BE2C (cell line): ENCODE data around the gene FARP1.

Experiments used
- DNase-seq: peaks from one replicate; pipeline ENCODE4 v3.0.0-alpha.2; 2020
- H3K27me3 ChIP-seq: fragments of 250-450 bp; sonication (Bioruptor Pico); 2 replicates; pipeline ENCODE4 v1.5.1; 2020; ENCODE audit warnings: mild to moderate bottlenecking
- H3K36me3 ChIP-seq: fragments of 250-450 bp; sonication (Bioruptor Pico); 2 replicates; pipeline ENCODE4 v1.5.1; 2020; ENCODE audit warnings: mild to moderate bottlenecking
- H3K4me1 ChIP-seq: fragments of 250-450 bp; sonication (Bioruptor Pico); 2 replicates; pipeline ENCODE4 v1.5.1; 2020
- H3K4me3 ChIP-seq: 2 replicates; pipeline ENCODE4 v1.5.1; 2011; ENCODE audit warnings: low read depth, low read length
- H3K9me3 ChIP-seq: fragments of 250-450 bp; sonication (Bioruptor Pico); 2 replicates; pipeline ENCODE4 v1.5.1; 2020
- TF ChIP-seq, protein P1 (sequence below): IDR thresholded peaks from 2 replicates; pipeline ENCODE4 v1.5.1; 2012; ENCODE audit warnings: mild to moderate bottlenecking, low read depth, low read length

FARP1 gene

DNA sequence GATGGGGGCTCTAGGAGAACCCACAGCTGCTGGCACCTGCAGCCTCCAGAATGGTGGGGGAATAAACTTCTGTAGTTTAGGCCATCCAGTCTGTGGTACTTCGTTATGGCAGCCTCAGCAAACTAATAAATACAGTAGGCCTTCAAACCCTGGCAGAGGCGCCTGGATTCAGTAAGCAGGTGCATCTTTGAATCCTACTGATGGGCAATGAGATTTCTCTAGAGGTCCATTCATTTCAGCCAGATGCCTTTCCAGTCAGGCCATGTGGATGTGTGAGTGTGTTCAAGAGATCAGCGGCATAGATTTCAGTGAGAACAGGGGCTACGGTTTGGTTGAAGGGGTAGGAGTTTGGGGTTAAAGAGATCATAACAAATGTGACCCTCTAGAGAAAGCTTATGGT is 217.7 kb downstream of the FARP1 start:
- H3K4me1 ChIP-seq: peaks cover 15% of the 10 kb centered on the region
- no peaks in the 10 kb centered on the region for H3K36me3 ChIP-seq
- DNase-seq: peak; percentile 43
- no peaks in the 10 kb centered on the region for H3K27me3 ChIP-seq
- no peaks in the 10 kb centered on the region for H3K9me3 ChIP-seq
- no peak overlapping the region for H3K4me3 ChIP-seq
- TF ChIP-seq, protein P1, sequence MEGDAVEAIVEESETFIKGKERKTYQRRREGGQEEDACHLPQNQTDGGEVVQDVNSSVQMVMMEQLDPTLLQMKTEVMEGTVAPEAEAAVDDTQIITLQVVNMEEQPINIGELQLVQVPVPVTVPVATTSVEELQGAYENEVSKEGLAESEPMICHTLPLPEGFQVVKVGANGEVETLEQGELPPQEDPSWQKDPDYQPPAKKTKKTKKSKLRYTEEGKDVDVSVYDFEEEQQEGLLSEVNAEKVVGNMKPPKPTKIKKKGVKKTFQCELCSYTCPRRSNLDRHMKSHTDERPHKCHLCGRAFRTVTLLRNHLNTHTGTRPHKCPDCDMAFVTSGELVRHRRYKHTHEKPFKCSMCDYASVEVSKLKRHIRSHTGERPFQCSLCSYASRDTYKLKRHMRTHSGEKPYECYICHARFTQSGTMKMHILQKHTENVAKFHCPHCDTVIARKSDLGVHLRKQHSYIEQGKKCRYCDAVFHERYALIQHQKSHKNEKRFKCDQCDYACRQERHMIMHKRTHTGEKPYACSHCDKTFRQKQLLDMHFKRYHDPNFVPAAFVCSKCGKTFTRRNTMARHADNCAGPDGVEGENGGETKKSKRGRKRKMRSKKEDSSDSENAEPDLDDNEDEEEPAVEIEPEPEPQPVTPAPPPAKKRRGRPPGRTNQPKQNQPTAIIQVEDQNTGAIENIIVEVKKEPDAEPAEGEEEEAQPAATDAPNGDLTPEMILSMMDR: no peak

DNA sequence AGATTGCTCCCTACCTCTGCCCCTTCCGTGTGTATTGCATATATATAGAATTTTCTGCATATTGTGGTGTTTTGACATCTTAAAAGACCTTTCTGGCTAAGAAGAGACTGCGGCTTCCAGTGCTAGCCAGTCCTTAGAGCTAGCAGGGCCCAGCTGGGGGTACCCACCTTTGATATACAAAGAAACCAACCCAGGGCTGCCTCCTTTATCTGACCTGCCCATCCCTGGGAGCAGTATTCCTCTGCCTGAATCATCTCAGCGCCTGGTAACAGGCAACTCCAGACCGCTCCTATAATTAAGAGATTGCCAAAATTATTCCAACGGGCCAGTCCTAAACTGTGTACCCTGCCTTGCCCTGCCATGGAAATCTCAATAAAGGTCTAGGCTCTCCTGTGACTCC is 220.4 kb downstream of the FARP1 start:
- Histone ChIP-seq H3K4me1 (peaks cover 15% of the 10 kb centered on the region), H3K27me3 (no peaks in the 10 kb centered on the region), H3K4me3 (no peak overlapping the region), H3K9me3 (no peaks in the 10 kb centered on the region; the same call in 1 of the 2 replicates), H3K36me3 (peaks cover 4% of the 10 kb centered on the region)
- TF ChIP-seq, protein P1: no peak
- no peak for DNase-seq

DNA sequence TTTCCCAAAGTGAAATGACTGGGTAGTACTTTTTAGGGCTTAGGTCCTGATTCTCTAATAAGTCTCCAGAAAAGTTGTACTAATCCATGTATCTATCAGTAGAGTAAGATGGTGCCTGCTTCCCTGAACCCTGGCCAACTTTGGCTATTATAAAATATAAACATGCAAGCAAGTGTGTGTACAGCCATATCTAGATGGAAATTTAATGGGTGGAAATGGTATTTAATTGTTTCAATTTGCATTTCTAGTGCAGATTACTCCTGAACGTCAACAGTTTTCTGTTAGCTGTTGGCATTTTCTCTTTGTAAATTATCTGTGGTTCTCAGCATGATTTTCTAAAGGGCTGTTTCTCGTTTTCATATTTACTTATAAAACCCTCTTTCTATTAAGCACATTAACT is 221.3 kb downstream of the FARP1 start:
- TF ChIP-seq, protein P1: no peak
- peaks cover 15% of the 10 kb centered on the region for H3K4me1 ChIP-seq
- H3K36me3 ChIP-seq: peaks cover 12% of the 10 kb centered on the region
- no peaks in the 10 kb centered on the region for H3K27me3 ChIP-seq
- H3K9me3 ChIP-seq: no peaks in the 10 kb centered on the region; the same call in 1 of the 2 replicates
- no peak overlapping the region for H3K4me3 ChIP-seq
- no peak for DNase-seq

DNA sequence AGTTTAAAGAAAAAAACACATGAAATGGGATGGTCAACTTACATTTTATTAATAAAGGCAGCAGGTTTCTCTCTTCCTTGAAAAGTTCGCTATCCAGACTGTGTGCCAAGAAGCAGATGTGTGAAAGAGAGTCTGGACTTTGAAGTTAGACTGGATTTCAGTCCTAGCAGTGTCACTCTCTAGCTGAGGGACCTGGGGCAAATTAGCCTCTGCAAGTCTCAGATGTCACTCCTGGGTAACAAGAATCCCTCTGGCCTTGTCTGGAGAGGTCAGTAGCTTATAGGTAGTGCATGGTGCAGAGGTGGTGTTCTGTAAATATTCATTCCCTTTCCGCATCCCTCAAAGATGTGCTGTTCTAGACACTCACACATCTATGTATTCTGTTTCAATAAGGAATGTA is 221.8 kb downstream of the FARP1 start:
- H3K36me3 ChIP-seq: peaks cover 14% of the 10 kb centered on the region
- peaks cover 15% of the 10 kb centered on the region for H3K4me1 ChIP-seq
- TF ChIP-seq, protein P1: no peak
- H3K4me3 ChIP-seq: no peak overlapping the region
- H3K9me3 ChIP-seq: no peaks in the 10 kb centered on the region; the same call in 1 of the 2 replicates
- no peaks in the 10 kb centered on the region for H3K27me3 ChIP-seq
- no peak for DNase-seq

DNA sequence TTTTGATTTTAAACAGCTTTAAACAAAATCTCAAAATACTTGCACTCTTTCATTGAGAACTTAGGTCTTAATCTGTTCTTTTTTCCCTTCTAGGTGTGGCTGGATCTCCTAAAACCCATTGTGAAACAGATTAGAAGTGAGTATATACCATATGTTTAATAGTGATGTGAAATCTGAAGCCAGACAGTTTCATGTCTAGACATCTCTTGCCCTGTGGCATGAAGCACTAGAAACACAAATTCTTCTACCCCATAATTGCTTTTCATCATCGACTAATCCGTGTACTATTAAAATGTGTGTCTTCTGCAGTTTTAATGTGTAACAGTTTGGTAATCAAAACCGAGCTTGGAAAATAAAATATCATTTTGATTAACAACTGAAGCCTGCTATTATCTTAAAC is 222.4 kb downstream of the FARP1 start:
- DNase-seq: no peak
- H3K9me3 ChIP-seq: no peaks in the 10 kb centered on the region; the same call in 1 of the 2 replicates
- no peak overlapping the region for H3K4me3 ChIP-seq
- H3K4me1 ChIP-seq: peaks cover 12% of the 10 kb centered on the region
- TF ChIP-seq, protein P1: no peak
- peaks cover 19% of the 10 kb centered on the region for H3K36me3 ChIP-seq
- H3K27me3 ChIP-seq: no peaks in the 10 kb centered on the region

DNA sequence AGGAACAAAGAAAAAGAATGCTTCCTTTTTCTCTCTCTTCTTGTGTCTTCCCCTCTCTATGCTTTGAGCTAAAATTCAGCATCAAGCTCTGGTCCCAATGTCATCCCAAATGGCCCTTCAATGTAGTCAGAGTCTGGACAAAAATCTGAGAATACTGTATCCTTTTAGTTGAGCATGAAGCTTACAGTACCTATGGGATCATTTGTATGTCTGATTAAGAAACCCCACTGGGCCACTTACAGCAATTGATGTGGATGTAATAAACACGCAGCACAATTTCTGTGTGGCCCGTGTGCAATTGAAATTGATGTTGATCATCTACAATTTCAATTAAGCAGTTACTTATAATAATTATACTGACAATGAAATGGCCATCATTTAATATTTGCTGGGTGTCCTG is 223.1 kb downstream of the FARP1 start:
- peaks cover 5% of the 10 kb centered on the region for H3K4me1 ChIP-seq
- no peak for DNase-seq
- H3K9me3 ChIP-seq: no peaks in the 10 kb centered on the region; the same call in 1 of the 2 replicates
- H3K4me3 ChIP-seq: no peak overlapping the region
- TF ChIP-seq, protein P1: no peak
- no peaks in the 10 kb centered on the region for H3K27me3 ChIP-seq
- peaks cover 19% of the 10 kb centered on the region for H3K36me3 ChIP-seq
